GM12878 (cell line): Measurements from ENCODE around the gene IRF8.

Experiments used
- CTCF ChIP-seq, 3 experiments: IDR thresholded peaks in 2 of 3; conservative IDR thresholded peaks in 1 of 3; 2 replicates each; pipeline ENCODE4 v1.5.1; 2011; ENCODE audit warnings: low read depth in 3 of 3, low read length in 3 of 3, mild to moderate bottlenecking in 3 of 3, control low read depth in 2 of 3, moderate library complexity in 2 of 3, inconsistent platforms in 1 of 3, mixed read lengths in 1 of 3; ENCODE audit not compliant: control insufficient read depth in 2 of 3, insufficient read depth in 1 of 3; ENCODE audit errors: extremely low read depth in 1 of 3
- RUNX3 ChIP-seq: IDR thresholded peaks from 2 replicates; pipeline ENCODE4 v1.6.1; 2012; ENCODE audit warnings: low read length, inconsistent platforms
- SIX5 ChIP-seq: IDR thresholded peaks from 2 replicates; pipeline ENCODE4 v1.6.1; 2011; ENCODE audit warnings: mild to moderate bottlenecking, low read depth, low read length, moderate library complexity; ENCODE audit not compliant: severe bottlenecking

GRCh38 chr16:85898521-85899442, at the start of gene IRF8:
- TF ChIP-seq RUNX3: peak; percentile 50
- TF ChIP-seq CTCF (IDR thresholded peaks at IDR 0.05 in 2 of 3, conservative IDR thresholded peaks at IDR 0.05 in 1 of 3; ENCODE audit: control insufficient read depth in 2 of 3, extremely low read depth in 1 of 3, insufficient read depth in 1 of 3, low read depth in 3 of 3, low read length in 3 of 3): no peak
- TF ChIP-seq SIX5: no peak
